HG03060 (cell line): Measurements from ENCODE around the gene GCK.

Experiments
- ATAC-seq: cut with Tn5 transposase; IDR thresholded peaks from one replicate; pipeline ENCODE4 v1.9.1; 2021; ENCODE audit warnings: low read depth, moderate number of reproducible peaks; ENCODE audit not compliant: unreplicated experiment

GCK gene

DNA sequence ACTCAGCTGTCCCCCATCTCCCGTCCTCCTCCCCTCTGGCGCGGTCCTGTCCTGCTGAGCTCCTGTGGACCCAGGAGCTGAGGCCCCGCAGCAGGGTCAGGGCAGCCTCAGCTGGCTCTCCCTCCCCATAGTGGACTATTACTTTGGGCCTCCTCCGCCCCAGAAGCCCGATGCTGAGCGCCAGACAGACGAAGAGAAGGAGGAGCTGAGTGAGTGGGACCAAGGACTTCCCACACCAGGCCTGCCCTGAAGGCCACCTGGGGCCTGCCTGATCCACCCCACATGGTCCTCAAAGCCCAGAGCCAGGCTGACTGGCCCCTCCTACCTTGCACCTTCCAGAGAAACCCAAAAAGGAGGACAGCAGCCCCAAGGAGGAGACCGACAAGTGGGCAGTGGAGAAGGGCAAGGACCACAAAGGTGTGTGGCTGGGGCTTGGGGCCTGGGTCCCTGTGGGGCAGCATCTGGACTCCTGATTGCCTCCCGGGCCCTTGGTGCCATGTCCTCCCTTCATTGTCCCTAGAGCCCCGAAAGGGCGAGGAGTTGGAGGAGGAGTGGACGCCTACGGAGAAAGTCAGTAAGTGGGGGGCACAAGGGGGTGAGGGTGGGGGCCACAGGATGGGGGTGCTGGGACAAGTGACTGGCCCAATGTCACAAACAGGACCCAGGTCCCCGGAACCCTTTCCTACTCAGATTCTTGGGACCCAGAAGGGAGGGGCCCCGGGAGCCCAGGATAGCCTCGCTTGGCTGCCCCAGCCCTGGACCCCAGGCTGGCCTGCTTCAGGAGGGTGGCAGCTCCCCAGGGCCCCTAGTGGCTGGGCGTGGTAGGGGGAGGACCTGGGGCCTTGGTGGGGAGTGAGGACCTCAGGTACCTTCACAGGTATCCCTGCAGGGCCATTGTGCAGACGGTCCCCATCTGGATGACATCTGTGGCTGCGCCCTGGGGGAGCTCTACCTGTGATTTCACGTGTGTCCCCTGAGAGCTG, 80.2 kb downstream of the GCK start:
- ATAC-seq, result no peak

DNA sequence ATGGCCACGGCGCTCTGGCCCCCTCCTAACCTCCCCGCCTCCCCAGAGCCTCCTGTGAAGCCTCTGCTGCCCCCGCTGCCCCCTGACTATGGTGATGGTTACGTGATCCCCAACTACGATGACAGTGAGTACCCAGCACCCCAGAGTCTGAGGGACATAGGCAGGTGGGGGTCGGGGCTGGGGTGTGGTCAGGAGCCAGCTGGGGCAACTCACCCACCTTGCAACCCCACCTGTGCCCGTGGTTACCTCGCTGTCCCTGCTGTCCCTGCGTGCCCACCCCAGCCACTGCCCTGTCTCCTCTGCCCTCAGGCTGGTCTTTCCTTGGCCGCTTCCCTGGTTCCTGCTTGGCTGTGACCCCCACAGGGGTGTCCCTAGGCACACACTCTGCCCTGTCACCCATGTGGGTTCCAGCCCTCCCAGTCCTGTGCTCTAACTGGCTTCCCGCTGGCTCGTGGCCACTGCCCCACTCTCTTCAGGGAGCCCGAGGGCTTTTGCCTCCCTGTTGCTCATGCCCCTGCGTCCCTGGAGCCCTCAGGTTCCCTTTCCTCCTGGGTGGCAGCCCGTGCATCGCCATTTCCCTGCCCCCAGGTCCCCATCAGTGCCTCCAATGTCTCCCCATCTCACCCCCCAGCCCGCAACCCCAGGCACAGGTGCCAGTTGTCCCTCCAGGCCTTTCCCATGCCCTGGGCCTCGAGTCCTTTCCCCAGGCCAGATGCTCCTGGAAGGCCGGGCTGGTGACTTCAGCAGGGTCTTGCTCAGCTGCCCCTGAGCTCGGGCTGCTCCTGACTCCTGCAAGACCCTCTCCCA, 81.1 kb downstream of the GCK start:
- no peak for ATAC-seq

DNA sequence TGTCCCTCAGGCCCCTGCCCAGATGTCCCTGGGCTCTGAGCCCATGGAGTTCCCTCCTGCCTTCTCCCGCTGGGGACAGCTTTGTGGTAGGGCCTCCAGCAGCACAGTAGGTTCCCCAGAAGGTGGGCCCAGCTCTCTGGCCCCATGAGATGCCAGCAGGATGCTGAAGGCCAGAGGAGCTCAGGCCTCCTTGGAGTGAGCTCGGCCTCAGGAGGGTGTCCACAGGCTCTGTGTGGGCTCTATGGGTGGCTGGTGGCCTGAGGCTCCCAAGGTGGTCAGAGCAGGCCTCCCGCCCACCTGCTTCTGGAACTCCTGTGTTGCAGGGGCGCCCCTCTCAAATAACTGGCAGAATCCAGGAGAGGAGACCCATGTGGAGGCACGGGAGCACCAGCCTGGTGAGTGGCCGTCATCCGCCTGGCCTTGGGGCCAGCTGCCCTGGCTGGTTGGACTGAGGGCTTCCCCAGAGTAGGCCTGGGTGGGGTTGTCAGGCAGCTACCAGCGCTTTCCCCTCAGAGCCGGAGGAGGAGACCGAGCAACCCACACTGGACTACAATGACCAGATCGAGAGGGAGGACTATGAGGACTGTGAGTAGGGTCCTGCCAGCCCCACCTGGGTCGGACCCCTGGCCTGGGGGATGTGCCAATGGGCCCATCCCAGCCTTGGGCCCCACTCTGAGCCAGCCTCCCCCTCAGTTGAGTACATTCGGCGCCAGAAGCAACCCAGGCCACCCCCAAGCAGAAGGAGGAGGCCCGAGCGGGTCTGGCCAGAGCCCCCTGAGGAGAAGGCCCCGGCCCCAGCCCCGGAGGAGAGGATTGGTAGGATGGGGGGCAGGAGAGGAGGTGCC, 81.9 kb downstream of the GCK start:
- no peak for ATAC-seq

- no peak for ATAC-seq
These were observed 82.8 kb downstream of the GCK start for GRCh38 chr7:44106311-44107065.

DNA sequence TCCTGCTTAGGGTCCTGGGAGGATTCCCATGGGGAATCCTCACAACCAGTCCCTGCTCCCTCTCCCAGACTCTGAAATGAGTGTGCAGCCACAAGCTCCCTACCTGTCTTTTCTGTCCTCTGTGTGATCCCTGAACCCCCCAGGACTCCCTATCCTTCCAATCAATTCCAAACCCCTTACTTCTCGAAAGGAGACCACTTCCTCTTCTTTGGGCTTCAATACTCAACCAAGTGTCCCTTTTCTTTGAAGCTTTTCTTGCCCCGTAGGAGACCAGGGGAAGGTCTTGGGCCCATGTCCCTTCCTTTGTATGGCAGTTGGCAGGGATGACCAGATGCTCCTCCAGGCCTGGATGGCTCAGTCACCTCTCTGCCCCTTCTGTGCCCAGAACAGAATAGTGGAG, 83.4 kb downstream of the GCK start:
- ATAC-seq, result no peak

DNA sequence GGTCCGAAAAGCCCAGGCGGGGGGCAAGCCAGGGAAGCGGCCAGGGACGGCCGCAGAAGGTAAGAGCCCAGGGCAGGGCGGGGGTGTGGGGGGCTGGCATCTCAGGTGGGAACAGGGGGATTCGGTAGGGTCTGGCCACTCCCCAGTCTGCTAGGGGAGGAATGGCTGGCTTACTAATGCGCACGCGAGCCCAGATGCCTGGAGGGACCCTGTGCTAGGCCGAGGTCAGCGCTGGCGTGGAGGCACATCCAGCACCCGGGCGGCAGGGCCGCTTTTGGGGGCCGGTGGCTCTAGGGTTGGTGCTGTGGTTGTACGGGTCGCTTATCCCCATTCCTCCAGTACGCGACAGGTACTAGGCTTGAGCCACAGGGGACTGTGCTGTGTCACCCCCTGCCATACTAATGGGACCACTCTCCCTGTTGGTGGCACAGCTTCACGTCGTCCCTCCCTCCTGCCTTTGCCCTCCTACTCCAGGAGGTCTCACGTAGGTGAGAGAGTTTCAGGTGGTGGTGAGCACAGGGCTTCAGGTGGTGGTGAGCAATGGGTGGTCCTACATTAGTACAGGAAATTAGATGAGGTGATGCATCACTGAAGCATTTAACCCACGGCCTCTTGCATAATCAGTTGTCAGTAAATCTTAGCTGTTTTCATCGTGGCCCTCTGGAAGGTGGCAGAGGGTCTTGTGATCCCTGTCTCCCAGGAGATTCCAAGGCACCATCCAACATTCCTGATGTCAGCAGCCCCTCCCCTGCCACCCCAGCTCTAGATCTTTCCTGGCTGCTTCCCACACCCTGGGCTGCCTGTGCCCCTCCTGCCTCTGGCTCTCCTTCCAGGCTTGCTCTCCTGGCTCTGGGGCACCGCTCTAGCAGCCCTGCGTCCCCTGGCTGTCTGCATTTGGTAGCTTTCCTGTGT, 84.1 kb downstream of the GCK start:
- ATAC-seq, result no peak

- ATAC-seq, result no peak
These were observed 85.0 kb downstream of the GCK start, which contains the start of gene AEBP1 for GRCh38 chr7:44103923-44104859. Gene AEBP1 (plus strand): TSS chr7:44104345. CDS start chr7:44104666, 321 bp downstream.

GRCh38 chr7:44103566-44103922, 85.7 kb downstream of the GCK start:
- no peak for ATAC-seq

- ATAC-seq, result no peak
These were observed 86.2 kb downstream of the GCK start for GRCh38 chr7:44102846-44103565.

- ATAC-seq, result no peak
These were observed 87.0 kb downstream of the GCK start for GRCh38 chr7:44101966-44102845.

GRCh38 chr7:44101303-44101965, 87.8 kb downstream of the GCK start:
- ATAC-seq, result no peak

DNA sequence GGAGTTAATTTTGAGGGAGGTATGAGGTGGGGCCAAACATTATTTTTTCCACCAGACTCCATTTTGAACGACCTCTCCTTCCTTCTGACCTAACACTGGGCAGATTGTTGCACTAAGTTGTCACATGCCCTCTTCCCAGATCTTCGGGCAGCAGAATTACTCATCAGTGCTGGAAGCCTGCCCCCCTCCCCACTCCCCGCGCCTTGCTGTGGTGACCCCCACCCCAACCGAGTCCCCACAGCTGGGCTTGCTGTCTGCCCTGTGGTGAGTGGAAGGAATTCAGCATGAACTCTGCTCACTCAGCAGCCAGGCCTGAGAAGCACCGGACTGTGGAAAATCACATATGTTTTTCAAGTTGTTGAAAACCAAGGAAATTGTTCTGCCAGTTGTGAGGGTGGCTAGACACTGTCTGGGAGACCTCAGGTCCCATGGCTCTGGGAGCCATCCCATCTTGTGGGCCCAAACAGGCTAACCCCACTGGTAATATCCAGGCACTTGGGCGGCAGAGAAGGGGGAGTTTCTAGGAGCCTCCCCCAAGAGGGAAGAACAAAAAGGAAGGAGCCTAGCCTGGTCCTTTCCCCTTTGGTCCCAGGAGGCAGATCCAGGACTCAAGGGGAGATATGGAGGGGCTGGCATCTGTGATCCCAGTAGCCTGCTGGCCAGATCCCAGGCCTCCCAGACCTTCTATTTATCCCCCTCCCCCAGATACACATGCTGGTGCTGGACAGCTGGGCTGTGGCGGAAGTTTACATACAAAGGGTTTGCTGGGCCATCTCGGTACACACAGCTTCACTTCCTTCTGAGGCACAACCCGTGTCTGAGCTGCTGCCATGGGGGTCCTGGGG, 88.6 kb downstream of the GCK start:
- no peak for ATAC-seq

DNA sequence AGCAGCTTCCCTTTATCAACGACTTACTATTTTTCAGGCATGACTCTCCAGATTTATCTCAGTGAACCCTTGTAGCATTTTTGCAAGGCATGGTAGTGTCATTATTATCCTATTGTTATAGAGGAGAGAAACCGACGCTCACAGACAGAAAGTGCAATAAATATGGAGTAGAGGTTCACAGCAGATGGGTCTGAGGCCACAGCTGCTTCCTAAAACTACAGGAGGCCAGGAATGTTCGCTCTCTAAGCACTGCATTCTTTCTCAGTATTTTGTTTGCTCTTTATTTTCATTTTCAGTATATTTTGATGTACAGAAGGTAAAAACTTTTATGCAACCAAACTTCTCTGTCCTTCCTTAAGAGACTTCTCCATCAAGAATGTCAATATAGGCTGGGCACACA, 89.6 kb downstream of the GCK start:
- ATAC-seq, result no peak

DNA sequence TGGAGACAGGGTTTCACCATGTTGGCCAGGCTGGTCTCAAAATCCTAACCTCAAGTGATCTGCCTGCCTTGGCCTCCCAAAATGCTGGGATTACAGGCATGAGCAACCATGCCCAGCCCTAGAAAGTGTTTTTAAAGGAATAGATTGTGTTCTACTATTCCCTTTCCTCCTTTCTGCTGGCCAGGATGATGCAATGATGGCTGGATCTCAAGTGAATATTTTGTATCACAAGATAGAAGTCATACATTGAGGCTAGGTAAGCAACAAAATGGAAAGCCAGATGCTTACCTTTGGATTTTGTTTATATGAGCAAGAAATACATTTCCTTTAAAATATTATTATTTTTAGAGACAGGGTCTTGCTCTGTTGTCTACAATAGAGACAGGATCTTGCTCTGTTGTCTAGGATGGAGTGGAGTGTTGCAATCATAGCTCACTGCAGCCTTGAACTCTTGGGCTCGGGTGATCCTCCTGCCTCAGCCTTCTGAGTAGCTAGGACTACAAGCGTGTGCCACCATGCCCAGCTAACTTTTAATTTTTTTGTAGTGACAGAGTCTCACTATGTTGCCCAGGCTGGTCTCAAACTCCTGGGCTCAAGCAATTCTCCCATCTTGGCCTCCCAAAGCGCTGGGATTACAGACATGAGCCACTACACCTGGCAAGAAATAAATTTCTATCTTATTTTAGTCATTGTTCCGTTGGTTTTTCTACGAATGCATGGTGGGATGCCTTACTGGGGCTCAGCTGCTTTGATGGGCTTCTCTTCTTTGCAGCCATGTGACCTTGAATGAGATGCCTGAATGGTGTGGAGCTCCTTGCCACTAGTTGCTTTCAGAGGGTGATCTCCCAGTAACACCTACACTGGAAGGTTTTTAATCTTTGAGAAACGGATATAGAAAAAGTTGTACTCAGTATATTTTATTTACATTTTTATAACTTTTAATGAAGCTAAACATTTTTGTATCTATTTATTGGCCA, 90.9 kb downstream of the GCK start:
- no peak for ATAC-seq
